GM23248 (cell line): ENCODE measurements around the gene ETV6. TPM values are rescaled to one million over a fixed set of nuclear protein-coding genes. Genes with fewer than 3 reads are reported as not detected.

Experiments used
- DNase-seq: peaks from one replicate; pipeline ENCODE4 v3.0.0-alpha.2; 2015
- H2AFZ ChIP-seq: fragments of 200-600 bp; sonication (generic); 2 replicates; pipeline ENCODE4 v1.6.1; 2016; ENCODE audit warnings: antibody characterized with exemption
- H3F3A ChIP-seq: fragments of 200-600 bp; sonication (generic); 2 replicates; pipeline ENCODE4 v1.6.1; 2016; ENCODE audit warnings: mild to moderate bottlenecking, antibody characterized with exemption, mixed run types; ENCODE audit not compliant: insufficient read depth
- H3K27ac ChIP-seq: fragments of 200-600 bp; sonication (generic); 2 replicates; pipeline ENCODE4 v1.5.1; 2016; ENCODE audit warnings: mild to moderate bottlenecking
- H3K27me3 ChIP-seq: fragments of 200-600 bp; sonication (generic); replicated peaks from 2 replicates; pipeline ENCODE4 v1.6.1; 2016; ENCODE audit warnings: mild to moderate bottlenecking; ENCODE audit not compliant: insufficient read depth
- H3K36me3 ChIP-seq: fragments of 200-600 bp; sonication (generic); 2 replicates; pipeline ENCODE4 v1.6.1; 2016; ENCODE audit warnings: low read depth, mild to moderate bottlenecking
- H3K4me1 ChIP-seq: fragments of 200-600 bp; sonication (generic); 2 replicates; pipeline ENCODE4 v1.6.1; 2016; ENCODE audit warnings: mild to moderate bottlenecking; ENCODE audit not compliant: insufficient read depth
- H3K4me2 ChIP-seq: fragments of 200-600 bp; sonication (generic); one replicate; pipeline ENCODE4 v1.6.1; 2016; ENCODE audit warnings: mild to moderate bottlenecking; ENCODE audit not compliant: unreplicated experiment
- H3K4me3 ChIP-seq: fragments of 200-600 bp; sonication (generic); 2 replicates; pipeline ENCODE4 v1.5.1; 2016; ENCODE audit warnings: mild to moderate bottlenecking
- H3K79me2 ChIP-seq: fragments of 200-600 bp; sonication (generic); 2 replicates; pipeline ENCODE4 v1.6.1; 2016; ENCODE audit warnings: mild to moderate bottlenecking; ENCODE audit not compliant: insufficient read depth
- H3K9ac ChIP-seq: fragments of 200-600 bp; sonication (generic); 2 replicates; pipeline ENCODE4 v1.6.1; 2016; ENCODE audit warnings: mild to moderate bottlenecking
- H3K9me2 ChIP-seq: fragments of 200-600 bp; sonication (generic); 2 replicates; pipeline ENCODE4 v1.6.1; 2016; ENCODE audit warnings: mixed run types, mild to moderate bottlenecking, moderate library complexity; ENCODE audit not compliant: insufficient read depth
- H3K9me3 ChIP-seq: fragments of 200-600 bp; sonication (generic); one replicate; pipeline ENCODE4 v1.6.1; 2017; ENCODE audit warnings: low read depth
- H4K20me1 ChIP-seq: fragments of 200-600 bp; sonication (generic); 2 replicates; pipeline ENCODE4 v1.6.0; 2016; ENCODE audit not compliant: insufficient read depth
- EZH2 ChIP-seq: fragments of 200-600 bp; sonication (generic); IDR thresholded peaks from 2 replicates; pipeline ENCODE4 v1.6.1; 2018; ENCODE audit warnings: antibody characterized with exemption, mild to moderate bottlenecking; ENCODE audit not compliant: insufficient read depth, poor library complexity, severe bottlenecking
- EZH2phosphoT487 ChIP-seq: fragments of 200-600 bp; sonication (generic); IDR thresholded peaks from 2 replicates; pipeline ENCODE4 v1.6.1; 2018; ENCODE audit warnings: antibody characterized with exemption, moderate library complexity, mild to moderate bottlenecking, low read depth; ENCODE audit not compliant: insufficient read depth
- WGBS, 2 experiments: methylation state at CpG; one replicate each; pipeline ENCODE4 v1.1.6; 2015 to 2017; ENCODE audit warnings: low lambda C conversion rate in 2 of 2, low coverage in 1 of 2; ENCODE audit errors: missing lambda C conversion rate in 2 of 2; 5-methylcytosine and 5-hydroxymethylcytosine counted together
- in situ Hi-C: fragments of 300-500 bp; cut with MboI; formaldehyde crosslinking; loops from 2 replicates; pipeline ENCODE4 v1.15.0; 2020
- polyA plus RNA-seq: library from polyadenylated mRNA; unstranded; fragments of >200 nt; fragmentation: Nextera tagmentation; extraction: Ambion mirVana; gene quantifications from 2 replicates; pipeline ENCODE4 v1.2.1, GENCODE V29; 2016
- total RNA-seq: library from RNA; depleted of rRNA; stranded (reverse); fragments of >200 nt; shearing (Covaris generic); gene quantifications from 2 replicates; pipeline ENCODE4 v1.2.3, GENCODE V29; 2014

The ETV6 gene
- total and polyA plus RNA-seq, 2 experiments from 2014 or later: 2.5 to 10.4 TPM

DNA sequence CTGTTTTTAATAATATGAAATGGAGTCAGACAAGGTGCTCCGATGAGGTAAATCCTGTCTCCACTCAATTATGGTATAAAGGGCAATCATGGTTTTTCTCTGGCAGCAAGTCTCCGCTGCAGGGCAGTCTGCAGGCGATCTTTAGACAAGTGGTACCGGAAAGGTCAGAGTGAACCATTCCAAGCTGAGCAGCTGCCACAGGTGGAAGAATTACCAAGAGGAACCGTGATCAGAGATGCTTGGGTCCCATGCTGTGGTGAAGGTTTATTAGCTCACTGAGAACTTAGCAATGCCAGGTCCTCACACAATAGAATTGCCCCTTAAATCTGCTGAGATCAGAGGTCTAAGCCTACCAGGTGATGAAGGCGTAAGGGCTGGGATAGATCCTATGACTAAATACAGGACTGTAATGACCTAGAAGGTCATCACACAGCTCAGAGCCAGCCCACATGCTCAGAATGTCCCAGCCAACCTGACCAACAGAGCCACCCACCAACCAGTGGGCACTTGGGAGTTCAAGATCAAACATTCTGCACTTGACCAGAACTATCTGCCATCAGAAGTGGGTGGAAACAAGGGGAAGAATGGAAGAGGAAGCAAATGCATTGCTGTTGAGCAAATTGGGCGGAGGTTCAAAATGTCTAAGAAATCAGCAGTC lies 246.1 kb downstream of the ETV6 start:
- Histone ChIP-seq H3K9ac (no peak overlapping the region), H3K79me2 (no peaks in the 10 kb centered on the region), H3K4me2 (no peak overlapping the region), H3K27ac (no peak overlapping the region), H3K9me2 (no peaks in the 10 kb centered on the region), H3K4me1 (no peaks in the 10 kb centered on the region), H2AFZ (no peak overlapping the region), H3K36me3 (no peaks in the 10 kb centered on the region; the same call in 1 of the 2 replicates), H3K27me3 (no peaks in the 10 kb centered on the region), H3K4me3 (no peak overlapping the region), H3F3A (no peaks in the 10 kb centered on the region), H3K9me3 (no peaks in the 10 kb centered on the region), H4K20me1 (no peaks in the 10 kb centered on the region)
- WGBS, 2 experiments: 78% methylated on average over 7 of the region's 7 CpGs
- no peak for TF ChIP-seq EZH2phosphoT487
- TF ChIP-seq EZH2: no peak
- in situ Hi-C loops: no loop called here
- DNase-seq: no peak

DNA sequence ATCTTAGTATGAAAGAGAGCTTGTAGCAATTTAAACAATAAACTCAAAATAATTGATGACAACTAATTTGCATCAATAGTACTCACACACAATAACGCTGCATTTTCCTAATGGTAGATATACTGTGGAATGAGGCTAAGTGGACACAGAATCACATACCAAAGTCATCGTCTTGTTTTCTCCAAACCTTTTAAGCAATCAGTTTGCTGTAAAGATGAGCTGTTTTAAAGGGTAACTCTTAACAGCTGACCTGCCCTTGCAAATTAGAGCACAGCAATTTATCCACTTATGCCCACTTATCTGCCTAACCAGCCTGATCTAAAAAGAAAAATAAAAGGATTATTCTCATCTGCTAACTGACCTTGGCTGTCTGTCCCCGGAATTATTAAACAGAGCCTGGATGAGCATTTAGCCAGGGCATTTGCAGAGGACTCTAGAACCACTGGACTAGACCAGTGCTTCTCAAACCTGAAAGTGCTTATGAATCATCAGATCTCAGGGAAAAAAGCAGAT lies 247.0 kb downstream of the ETV6 start:
- H3K9me2 ChIP-seq: no peaks in the 10 kb centered on the region
- TF ChIP-seq EZH2phosphoT487 (no peak), EZH2 (no peak)
- no peak overlapping the region for H3K4me3 ChIP-seq
- no peak overlapping the region for H3K27ac ChIP-seq
- H3K9ac ChIP-seq: no peak overlapping the region
- in situ Hi-C loops: no loop called here
- no peaks in the 10 kb centered on the region for H3K27me3 ChIP-seq
- no peaks in the 10 kb centered on the region for H3K4me1 ChIP-seq
- no peaks in the 10 kb centered on the region for H3F3A ChIP-seq
- no peaks in the 10 kb centered on the region for H3K36me3 ChIP-seq
- no peaks in the 10 kb centered on the region for H3K9me3 ChIP-seq
- WGBS, 2 experiments: 65 to 66% methylated on average over 3 of the region's 3 CpGs
- no peak overlapping the region for H3K4me2 ChIP-seq
- no peaks in the 10 kb centered on the region for H3K79me2 ChIP-seq
- H4K20me1 ChIP-seq: no peaks in the 10 kb centered on the region
- DNase-seq: no peak
- no peak overlapping the region for H2AFZ ChIP-seq

DNA sequence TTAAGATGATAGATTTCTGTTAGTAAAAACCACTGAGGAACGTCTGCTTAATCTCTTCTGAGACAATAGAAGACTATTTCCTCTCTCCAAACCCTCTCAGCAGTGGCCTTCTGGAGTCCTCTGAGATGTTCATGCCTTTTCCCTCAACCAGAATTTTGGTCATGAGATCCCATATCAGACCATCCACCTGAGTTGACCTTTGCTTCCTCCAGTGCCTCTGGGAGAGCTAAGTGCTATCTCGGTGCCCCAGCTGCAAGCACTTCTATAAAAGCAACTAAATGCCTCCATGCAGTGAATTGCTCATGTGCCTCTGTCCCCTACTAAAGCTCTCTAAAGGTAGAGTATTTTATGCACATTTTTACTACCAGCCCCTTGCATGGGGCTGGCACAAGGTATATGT lies 248.4 kb downstream of the ETV6 start:
- Histone ChIP-seq H3K27ac (no peak overlapping the region), H3K9me3 (no peaks in the 10 kb centered on the region), H3K9ac (no peak overlapping the region), H4K20me1 (no peaks in the 10 kb centered on the region), H3K9me2 (no peaks in the 10 kb centered on the region), H3K4me3 (no peak overlapping the region), H3K4me2 (no peak overlapping the region), H2AFZ (no peak overlapping the region), H3K36me3 (no peaks in the 10 kb centered on the region), H3K27me3 (no peaks in the 10 kb centered on the region), H3F3A (no peaks in the 10 kb centered on the region), H3K79me2 (no peaks in the 10 kb centered on the region), H3K4me1 (no peaks in the 10 kb centered on the region)
- no peak for DNase-seq
- no peak for TF ChIP-seq EZH2
- no peak for TF ChIP-seq EZH2phosphoT487
- in situ Hi-C loops: no loop called here
- WGBS, 2 experiments: 41 to 49% methylated on average over 2 of the region's 2 CpGs

DNA sequence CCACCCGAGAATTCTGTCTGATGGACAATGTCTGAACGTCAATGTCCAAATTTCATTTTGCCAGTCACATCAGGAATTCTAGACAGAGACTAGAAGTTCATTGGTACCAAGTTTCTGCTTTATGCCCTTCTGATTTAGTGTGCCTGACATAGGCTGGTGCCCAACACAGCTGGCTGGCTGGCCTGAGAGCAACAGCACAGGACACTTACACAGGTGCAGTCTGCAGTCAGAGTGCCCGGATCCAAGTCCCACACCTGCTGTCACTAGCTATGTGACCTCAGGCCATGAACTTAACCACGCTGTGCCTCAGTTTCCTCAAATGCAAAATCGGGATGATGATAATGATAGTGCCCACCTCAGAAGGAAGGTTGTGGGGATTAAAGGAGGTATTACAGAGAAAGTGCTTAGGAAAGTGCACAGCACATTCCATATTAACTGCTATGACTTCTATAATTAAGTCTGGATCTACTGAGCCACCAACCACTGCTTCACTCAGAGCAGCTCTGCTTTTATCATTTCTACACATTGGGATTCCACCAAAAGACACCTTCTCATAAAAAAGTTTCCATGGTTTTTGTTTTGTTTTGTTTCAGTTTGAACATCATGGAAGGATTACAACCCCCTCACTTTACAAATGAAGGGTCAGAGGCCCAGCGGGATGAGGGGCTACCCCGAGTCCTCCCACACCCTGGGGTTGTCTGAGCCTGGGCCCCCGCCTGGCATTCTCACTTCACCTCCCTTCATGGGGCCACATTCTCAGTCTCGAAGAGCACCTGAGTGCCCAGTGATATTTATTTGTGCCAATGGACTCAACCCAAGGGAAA lies 252.4 kb downstream of the ETV6 start:
- Histone ChIP-seq H3K27me3 (no peaks in the 10 kb centered on the region), H3K9me2 (no peaks in the 10 kb centered on the region), H3K79me2 (no peaks in the 10 kb centered on the region), H4K20me1 (no peaks in the 10 kb centered on the region), H3K27ac (no peak overlapping the region), H3F3A (peaks cover 8% of the 10 kb centered on the region), H3K4me3 (no peak overlapping the region), H3K4me1 (peaks cover 17% of the 10 kb centered on the region), H3K9me3 (no peaks in the 10 kb centered on the region), H3K4me2 (no peak overlapping the region), H3K9ac (no peak overlapping the region), H3K36me3 (no peaks in the 10 kb centered on the region), H2AFZ (no peak overlapping the region)
- 79 to 81% methylated on average over 9 of the region's 9 CpGs for WGBS, 2 experiments
- DNase-seq: no peak
- no peak for TF ChIP-seq EZH2phosphoT487
- TF ChIP-seq EZH2: no peak
- in situ Hi-C loops: no loop called here
